Prostate gland (tissue), 2 donors: ENCODE results near the gene ZNF385A. TPM values are rescaled to one million over a fixed set of nuclear protein-coding genes. Genes with fewer than 3 reads are reported as not detected.

Experiments used
- DNase-seq: peaks from one replicate; pipeline ENCODE4 v3.0.0-alpha.2; 2019; ENCODE audit warnings: low spot score
- H3K27ac ChIP-seq, 2 donors: fragments of 200-600 bp; sonication (generic); 2 replicates each; pipeline ENCODE4 v1.5.1; 2017 to 2019
- H3K27me3 ChIP-seq: fragments of 200-600 bp; sonication (generic); replicated peaks from 2 replicates; pipeline ENCODE4 v1.5.1; 2019; ENCODE audit not compliant: insufficient read depth
- H3K36me3 ChIP-seq, 2 donors: fragments of 200-600 bp; sonication (generic); 1 replicate in 1 of 2; 2 replicates in 1 of 2; pipeline versions ENCODE4 v1.5.1 to v1.8.1; 2017 to 2019
- H3K4me1 ChIP-seq: fragments of 200-600 bp; sonication (generic); replicated peaks from 2 replicates; pipeline ENCODE4 v1.5.1; 2019
- H3K4me3 ChIP-seq, 2 donors: fragments of 200-600 bp; sonication (generic); 2 replicates each; pipeline ENCODE4 v1.5.1; 2017 to 2019
- H3K9me3 ChIP-seq: fragments of 200-600 bp; sonication (generic); 2 replicates; pipeline ENCODE4 v1.5.1; 2017
- CTCF ChIP-seq, 4 experiments: fragments of 200-600 bp in 2 of 4; fragments of 450-650 bp in 2 of 4; sonication (generic) in 2 of 4; IDR thresholded peaks; 1 replicate in 3 of 4; 2 replicates in 1 of 4; pipeline ENCODE4 v1.5.1; 2016 to 2019; ENCODE audit warnings: antibody characterized with exemption in 4 of 4, mild to moderate bottlenecking in 2 of 4, moderate library complexity in 2 of 4
- POLR2A ChIP-seq: fragments of 450-650 bp; IDR thresholded peaks from one replicate; pipeline ENCODE4 v1.6.1; 2016; ENCODE audit warnings: antibody characterized with exemption, mild to moderate bottlenecking
- POLR2AphosphoS5 ChIP-seq: sonication (generic); formaldehyde crosslinking; IDR thresholded peaks from one replicate; pipeline ENCODE4 v1.6.1; 2017; ENCODE audit warnings: antibody characterized with exemption
- WGBS: methylation state at CpG from one replicate; pipeline ENCODE4 v1.1.5; 2018; 5-methylcytosine and 5-hydroxymethylcytosine counted together
- intact Hi-C: fragments of 100-400 bp; cut with DNase I; formaldehyde crosslinking; loops from one replicate; pipeline ENCODE4 v1.14.2; 2022
- total RNA-seq, 2 donors: library from RNA; depleted of rRNA; stranded (reverse); fragments of >200 nt; gene quantifications; one replicate each; pipeline ENCODE4 v1.1.0, GENCODE V29; 2016

Gene ZNF385A
- total RNA-seq, 2 donors from 2014 or later, result 29.4 to 42.4 TPM

GRCh38 chr12:54379398-54380201, 4.9 kb downstream of the ZNF385A start:
- Histone ChIP-seq H3K9me3 (no peaks in the 10 kb centered on the region), H3K4me1 (peaks cover 4% of the 10 kb centered on the region), H3K27me3 (no peaks in the 10 kb centered on the region), H3K4me3 (peak overlapping the region; percentile 31 to 44), H3K36me3 (no peaks in the 10 kb centered on the region), H3K27ac (peak overlapping the region; percentile 50 to 75)
- intact Hi-C loops, result no loop called here
- peak; percentile 84 for DNase-seq
- 20% methylated on average over 19 of the region's 19 CpGs for WGBS
- peak; percentile 94 to 99 (median 98) for TF ChIP-seq CTCF (IDR thresholded peaks at IDR 0.05)
- peak; percentile 68 for TF ChIP-seq POLR2AphosphoS5
- no peak for TF ChIP-seq POLR2A

GRCh38 chr12:54378796-54379397, 5.6 kb downstream of the ZNF385A start:
- no peaks in the 10 kb centered on the region for H3K27me3 ChIP-seq
- DNase-seq, result no peak
- H3K9me3 ChIP-seq, result no peaks in the 10 kb centered on the region
- TF ChIP-seq CTCF (IDR thresholded peaks at IDR 0.05), result no peak
- TF ChIP-seq POLR2AphosphoS5, result no peak
- TF ChIP-seq POLR2A, result no peak
- intact Hi-C loops, result no loop called here
- peak overlapping the region; percentile 31 to 44 for H3K4me3 ChIP-seq
- H3K4me1 ChIP-seq, result peaks cover 4% of the 10 kb centered on the region
- 6% methylated on average over 42 of the region's 49 CpGs for WGBS
- peak overlapping the region; percentile 50 to 75 for H3K27ac ChIP-seq
- H3K36me3 ChIP-seq, result no peaks in the 10 kb centered on the region

- DNase-seq, result no peak
- Histone ChIP-seq H3K4me1 (peaks cover 4% of the 10 kb centered on the region), H3K27me3 (no peaks in the 10 kb centered on the region), H3K36me3 (no peaks in the 10 kb centered on the region), H3K27ac (peak overlapping the region in 1 of 2 donors; percentile 17), H3K9me3 (no peaks in the 10 kb centered on the region), H3K4me3 (no peak overlapping the region)
- WGBS, result 87% methylated on average over 6 of the region's 6 CpGs
- intact Hi-C loops, result no loop called here
- no peak for TF ChIP-seq CTCF (IDR thresholded peaks at IDR 0.05)
- no peak for TF ChIP-seq POLR2AphosphoS5
Observed at GRCh38 chr12:54377797-54378515, 6.6 kb downstream of the ZNF385A start.

GRCh38 chr12:54377007-54377406, 7.5 kb downstream of the ZNF385A start:
- TF ChIP-seq CTCF (IDR thresholded peaks at IDR 0.05) (no peak), POLR2AphosphoS5 (no peak), POLR2A (no peak)
- 71% methylated on average over 2 of the region's 2 CpGs for WGBS
- H3K4me1 ChIP-seq, result peaks cover 4% of the 10 kb centered on the region
- H3K36me3 ChIP-seq, result no peaks in the 10 kb centered on the region
- no peaks in the 10 kb centered on the region for H3K27me3 ChIP-seq
- DNase-seq, result no peak
- no peak overlapping the region for H3K27ac ChIP-seq
- H3K4me3 ChIP-seq, result no peak overlapping the region
- intact Hi-C loops, result no loop called here
- H3K9me3 ChIP-seq, result no peaks in the 10 kb centered on the region
